ENCODE measurements around the gene AMN1.

DNA sequence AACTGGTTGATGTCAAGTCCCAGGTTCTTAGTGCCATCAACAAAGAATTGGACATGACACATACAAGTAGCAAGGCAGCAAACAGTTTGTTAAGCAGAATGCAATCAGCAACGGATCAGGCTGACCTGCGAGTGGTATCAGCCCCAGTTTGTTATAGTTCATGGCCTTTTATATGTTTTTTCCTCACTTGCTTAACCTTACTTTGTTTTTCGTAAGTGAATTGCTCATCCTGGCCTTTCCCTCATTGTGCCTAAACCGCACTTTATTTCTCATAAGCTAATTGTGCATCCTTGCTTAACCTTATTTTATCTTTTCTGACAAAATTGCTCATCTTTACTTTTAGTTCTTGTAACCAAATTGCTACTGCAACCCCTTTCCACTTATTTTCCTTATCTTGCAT lies 65.2 kb downstream of the AMN1 start:
- TF ChIP-seq, protein P1, sequence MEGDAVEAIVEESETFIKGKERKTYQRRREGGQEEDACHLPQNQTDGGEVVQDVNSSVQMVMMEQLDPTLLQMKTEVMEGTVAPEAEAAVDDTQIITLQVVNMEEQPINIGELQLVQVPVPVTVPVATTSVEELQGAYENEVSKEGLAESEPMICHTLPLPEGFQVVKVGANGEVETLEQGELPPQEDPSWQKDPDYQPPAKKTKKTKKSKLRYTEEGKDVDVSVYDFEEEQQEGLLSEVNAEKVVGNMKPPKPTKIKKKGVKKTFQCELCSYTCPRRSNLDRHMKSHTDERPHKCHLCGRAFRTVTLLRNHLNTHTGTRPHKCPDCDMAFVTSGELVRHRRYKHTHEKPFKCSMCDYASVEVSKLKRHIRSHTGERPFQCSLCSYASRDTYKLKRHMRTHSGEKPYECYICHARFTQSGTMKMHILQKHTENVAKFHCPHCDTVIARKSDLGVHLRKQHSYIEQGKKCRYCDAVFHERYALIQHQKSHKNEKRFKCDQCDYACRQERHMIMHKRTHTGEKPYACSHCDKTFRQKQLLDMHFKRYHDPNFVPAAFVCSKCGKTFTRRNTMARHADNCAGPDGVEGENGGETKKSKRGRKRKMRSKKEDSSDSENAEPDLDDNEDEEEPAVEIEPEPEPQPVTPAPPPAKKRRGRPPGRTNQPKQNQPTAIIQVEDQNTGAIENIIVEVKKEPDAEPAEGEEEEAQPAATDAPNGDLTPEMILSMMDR (IDR thresholded peaks at IDR 0.05; ENCODE audit: low read depth, low read length): no peak
- no peak for TF ChIP-seq EZH2phosphoT487 (IDR thresholded peaks at IDR 0.05; ENCODE audit: low read depth)

Data from OCI-LY3 (cell line).